Spinal cord (tissue), 10 donors: ENCODE data around the gene PDE11A. TPM values are rescaled to one million over a fixed set of nuclear protein-coding genes. Genes with fewer than 3 reads are reported as not detected.
A peak's percentile ranks its signal among the peaks of the same experiment; 100 is the strongest.

Experiments used
- DNase-seq, 6 donors: peaks; one replicate each; pipeline versions ENCODE4 v3.0.0 to v3.0.0-alpha.2; 2013 to 2015; ENCODE audit warnings: low spot score in 6 of 6, low read depth in 4 of 6
- H3K27ac ChIP-seq: one replicate; pipeline ENCODE4 v1.5.1; 2013; ENCODE audit warnings: low read depth, low read length, control low read depth
- H3K27me3 ChIP-seq: one replicate; pipeline ENCODE4 v1.6.1; 2013; ENCODE audit warnings: low read length; ENCODE audit not compliant: control insufficient read depth, insufficient read depth
- H3K36me3 ChIP-seq: one replicate; pipeline ENCODE4 v1.6.1; 2013; ENCODE audit warnings: low read length; ENCODE audit not compliant: control insufficient read depth, insufficient read depth
- H3K4me1 ChIP-seq: one replicate; pipeline ENCODE4 v1.6.1; 2013; ENCODE audit warnings: low read length; ENCODE audit not compliant: control insufficient read depth, insufficient read depth
- H3K4me3 ChIP-seq: one replicate; pipeline ENCODE4 v1.5.1; 2013; ENCODE audit warnings: low read depth, low read length, control low read depth
- H3K9me3 ChIP-seq: one replicate; pipeline ENCODE4 v1.6.1; 2013; ENCODE audit warnings: low read length; ENCODE audit not compliant: control insufficient read depth, insufficient read depth
- WGBS: methylation state at CpG from one replicate; pipeline ENCODE4 v1.1.5; 2013; ENCODE audit warnings: missing lambda C conversion rate; ENCODE audit not compliant: insufficient coverage; 5-methylcytosine and 5-hydroxymethylcytosine counted together
- polyA plus RNA-seq, 2 donors: library from polyadenylated mRNA; unstranded; fragments of 120-200 nt; gene quantifications; one replicate each; pipeline ENCODE4 v1.2.1, GENCODE V29; 2013; ENCODE audit not compliant: insufficient read length in 2 of 2
- total RNA-seq, 2 donors: library from RNA; depleted of rRNA in 1 of 2; stranded (reverse); fragments of 120-200 nt in 1 of 2; fragments of >200 nt in 1 of 2; gene quantifications; one replicate each; pipeline versions ENCODE4 v1.2.3 to v1.2.4, GENCODE V29; 2013 to 2014
- donor health status: healthy.

The PDE11A gene
- total and polyA plus RNA-seq, 4 donors, result 1.9 to 6.5 (median 2.1) TPM

GRCh38 chr2:177667626-177668025 lies 405.0 kb downstream of the PDE11A start:
- Histone ChIP-seq H3K36me3 (no peaks in the 10 kb centered on the region), H3K27me3 (no peaks in the 10 kb centered on the region), H3K9me3 (no peaks in the 10 kb centered on the region), H3K27ac (no peak overlapping the region), H3K4me1 (no peaks in the 10 kb centered on the region), H3K4me3 (no peak overlapping the region)
- DNase-seq, result no peak
- 0% methylated on average over 1 of the region's 1 CpG for WGBS

DNA sequence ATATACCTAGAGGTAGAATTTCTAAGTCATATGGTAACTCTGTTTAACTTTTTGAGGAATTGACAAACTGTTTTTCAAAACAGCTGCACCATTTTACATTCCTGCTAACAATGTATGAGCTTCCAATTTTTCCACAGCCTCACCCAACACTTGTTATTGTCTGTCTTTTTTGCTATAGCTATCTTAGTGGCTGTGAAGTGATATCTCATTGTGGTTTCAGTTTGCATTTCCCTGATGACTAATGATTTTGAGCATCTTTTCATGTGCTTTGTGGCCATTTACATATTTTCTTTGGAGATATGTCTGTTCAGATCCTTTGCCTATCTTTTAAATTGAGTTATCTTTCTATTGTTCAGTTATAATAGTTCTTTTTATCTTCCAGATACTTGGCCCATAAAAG lies 406.2 kb downstream of the PDE11A start:
- Histone ChIP-seq H3K36me3 (no peaks in the 10 kb centered on the region), H3K4me1 (no peaks in the 10 kb centered on the region), H3K27ac (no peak overlapping the region), H3K4me3 (no peak overlapping the region), H3K9me3 (no peaks in the 10 kb centered on the region), H3K27me3 (no peaks in the 10 kb centered on the region)
- DNase-seq, result no peak

- H3K4me3 ChIP-seq, result no peak overlapping the region
- H3K27ac ChIP-seq, result no peak overlapping the region
- H3K27me3 ChIP-seq, result no peaks in the 10 kb centered on the region
- WGBS, result no CpG with 5 or more reads among the region's 2 CpGs
- H3K9me3 ChIP-seq, result no peaks in the 10 kb centered on the region
- H3K4me1 ChIP-seq, result no peaks in the 10 kb centered on the region
- DNase-seq, result no peak
- no peaks in the 10 kb centered on the region for H3K36me3 ChIP-seq
Measured at GRCh38 chr2:177665948-177666347, 406.6 kb downstream of the PDE11A start.

DNA sequence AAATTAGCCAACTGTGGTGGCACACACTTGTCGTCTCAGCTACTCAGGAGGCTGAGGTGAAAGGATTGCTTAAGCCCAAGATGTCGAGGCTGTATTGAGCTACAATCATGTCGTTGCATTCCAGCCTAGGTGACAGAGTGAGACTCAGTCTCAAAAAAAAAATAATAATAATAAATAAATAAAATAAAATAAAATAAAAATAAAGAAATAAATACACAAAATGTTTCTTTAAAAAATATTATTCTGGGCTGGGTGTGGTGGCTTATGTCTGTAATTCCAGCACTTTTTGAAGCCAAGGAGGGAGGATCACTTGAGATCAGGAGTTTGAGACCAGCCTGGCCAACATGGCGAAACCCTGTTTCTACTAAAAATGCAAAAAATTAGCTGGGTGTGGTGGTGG lies 407.2 kb downstream of the PDE11A start:
- Histone ChIP-seq H3K9me3 (no peaks in the 10 kb centered on the region), H3K27ac (no peak overlapping the region), H3K4me1 (no peaks in the 10 kb centered on the region), H3K27me3 (no peaks in the 10 kb centered on the region), H3K36me3 (no peaks in the 10 kb centered on the region), H3K4me3 (no peak overlapping the region)
- WGBS, result no CpG with 5 or more reads among the region's 4 CpGs
- no peak for DNase-seq

DNA sequence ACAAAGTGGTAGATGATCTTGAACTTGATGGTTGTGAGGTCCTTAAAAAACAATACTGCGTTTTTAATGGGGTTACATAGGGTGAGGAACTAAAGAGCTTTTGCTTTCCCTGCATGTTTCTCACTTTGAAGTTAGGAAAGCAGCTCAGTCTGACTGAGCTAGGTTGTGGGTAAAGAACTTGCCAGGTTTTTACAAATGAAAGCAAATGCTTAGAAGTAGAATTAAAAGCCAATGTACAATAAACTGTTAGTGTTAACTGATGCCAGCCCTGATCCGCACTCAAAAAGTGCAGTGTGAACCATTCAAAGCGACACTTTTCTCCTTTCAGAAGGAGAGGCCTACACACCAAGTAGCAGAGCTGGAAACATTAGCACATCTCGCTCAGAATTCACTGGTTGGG lies 409.7 kb downstream of the PDE11A start:
- H3K4me3 ChIP-seq, result no peak overlapping the region
- no peak overlapping the region for H3K27ac ChIP-seq
- no peaks in the 10 kb centered on the region for H3K36me3 ChIP-seq
- H3K27me3 ChIP-seq, result no peaks in the 10 kb centered on the region
- no peaks in the 10 kb centered on the region for H3K4me1 ChIP-seq
- H3K9me3 ChIP-seq, result no peaks in the 10 kb centered on the region
- peak in 2 of 6 donors; percentile 69 to 80 for DNase-seq
- WGBS, result 25% methylated on average over 4 of the region's 4 CpGs

DNA sequence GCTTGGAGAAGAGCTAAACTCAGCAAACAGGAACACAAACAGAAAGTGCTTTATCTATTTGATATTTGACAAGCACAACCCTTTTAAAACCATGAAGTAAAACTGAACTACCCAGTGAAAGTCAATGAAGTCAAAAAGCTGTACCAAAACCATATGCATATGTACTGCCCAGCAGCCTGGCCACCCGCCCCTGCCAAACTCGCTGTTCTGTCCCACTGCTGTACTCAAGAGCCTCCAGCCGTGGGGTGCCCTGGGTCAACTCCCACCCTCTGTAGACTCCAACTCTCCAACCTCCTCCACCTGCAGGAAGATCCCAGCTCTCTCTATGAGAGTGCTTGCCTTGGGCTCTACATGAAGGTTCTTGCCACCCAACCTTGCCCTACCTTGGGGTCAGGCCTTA lies 411.8 kb downstream of the PDE11A start:
- H3K36me3 ChIP-seq, result no peaks in the 10 kb centered on the region
- 51% methylated on average over 3 of the region's 3 CpGs for WGBS
- H3K4me3 ChIP-seq, result no peak overlapping the region

DNA sequence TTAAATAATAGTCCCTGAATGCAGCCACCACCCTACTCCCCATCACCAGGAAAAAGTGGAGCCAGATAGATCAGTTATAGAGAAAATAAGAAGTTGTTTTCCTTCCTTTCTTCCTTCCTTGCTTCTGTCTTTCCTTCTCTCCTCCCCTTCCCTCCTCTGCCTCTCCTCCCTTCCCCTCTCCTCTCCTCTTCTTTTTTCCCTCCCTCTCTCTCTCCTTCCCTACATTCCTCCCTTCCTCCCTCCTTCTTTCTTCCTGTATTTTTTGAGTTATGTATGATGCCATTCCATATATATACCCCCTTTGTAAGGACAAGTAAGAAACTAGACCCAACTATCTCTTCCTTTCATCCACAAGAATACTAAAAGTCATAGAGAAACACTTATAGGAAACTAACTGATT lies 414.3 kb downstream of the PDE11A start:
- no peak overlapping the region for H3K27ac ChIP-seq
- DNase-seq, result no peak
- H3K27me3 ChIP-seq, result no peaks in the 10 kb centered on the region
- no peaks in the 10 kb centered on the region for H3K4me1 ChIP-seq
- H3K36me3 ChIP-seq, result no peaks in the 10 kb centered on the region
- H3K9me3 ChIP-seq, result no peaks in the 10 kb centered on the region
- H3K4me3 ChIP-seq, result no peak overlapping the region

More for the DNA sequence above, 411.8 kb downstream of the PDE11A start:
- H3K4me1 ChIP-seq, result no peaks in the 10 kb centered on the region
- no peak overlapping the region for H3K27ac ChIP-seq
- no peaks in the 10 kb centered on the region for H3K9me3 ChIP-seq
- no peaks in the 10 kb centered on the region for H3K27me3 ChIP-seq
- no peak for DNase-seq

GRCh38 chr2:177651833-177652232 lies 420.7 kb downstream of the PDE11A start:
- peak in 2 of 6 donors; percentile 48 to 91 for DNase-seq
- peaks cover 7% of the 10 kb centered on the region for H3K4me1 ChIP-seq
- no peak overlapping the region for H3K4me3 ChIP-seq
- H3K9me3 ChIP-seq, result no peaks in the 10 kb centered on the region
- H3K36me3 ChIP-seq, result no peaks in the 10 kb centered on the region
- WGBS, result 13% methylated on average over 6 of the region's 7 CpGs
- no peaks in the 10 kb centered on the region for H3K27me3 ChIP-seq
- H3K27ac ChIP-seq, result no peak overlapping the region

DNA sequence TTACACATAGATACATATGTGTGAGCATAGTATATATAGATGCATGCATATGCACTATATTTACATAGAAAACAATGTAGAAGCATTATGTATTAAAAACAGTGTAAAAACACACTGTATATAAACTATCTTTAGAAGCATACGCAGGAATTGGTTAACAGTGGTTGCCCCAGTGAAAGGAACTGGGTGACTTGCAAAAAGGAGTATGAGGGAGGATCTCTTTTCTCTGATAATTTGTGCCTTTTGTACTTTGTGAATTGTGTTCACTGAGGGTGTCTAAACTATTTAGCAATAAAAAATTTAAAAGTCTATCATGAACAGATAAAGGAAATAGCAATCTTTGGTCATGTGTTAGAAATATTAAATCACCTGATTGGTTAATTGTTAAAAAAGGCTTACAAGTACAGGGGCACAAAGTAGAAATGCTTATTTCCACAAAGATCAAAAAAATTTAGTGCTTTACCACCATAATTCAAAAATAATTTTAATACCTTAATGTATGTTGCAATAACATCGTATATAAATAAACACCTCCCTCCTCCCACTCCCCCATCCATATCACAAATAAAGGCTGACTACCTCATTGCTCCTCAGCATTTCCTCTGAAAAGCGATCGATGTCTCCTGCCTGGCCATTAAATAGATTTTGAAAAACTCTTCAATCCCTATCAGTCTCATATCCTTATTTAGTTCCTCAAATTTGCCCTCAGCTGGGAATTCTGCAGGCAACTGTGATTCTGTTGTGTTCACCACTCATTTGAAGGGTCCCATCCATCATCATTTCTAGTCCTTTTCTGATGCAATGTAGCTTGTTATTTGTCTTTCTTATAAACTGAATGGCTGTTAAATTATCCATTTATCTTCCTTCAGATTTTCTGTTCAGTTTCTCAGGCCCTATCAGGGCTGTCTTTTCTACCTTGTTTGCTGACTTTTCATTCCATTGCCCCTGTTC lies 422.7 kb downstream of the PDE11A start:
- Histone ChIP-seq H3K36me3 (no peaks in the 10 kb centered on the region), H3K9me3 (no peaks in the 10 kb centered on the region), H3K27me3 (no peaks in the 10 kb centered on the region), H3K4me3 (no peak overlapping the region), H3K4me1 (peaks cover 7% of the 10 kb centered on the region), H3K27ac (no peak overlapping the region)
- no peak for DNase-seq
- 65% methylated on average over 2 of the region's 4 CpGs for whole genome bisulfite sequencing

DNA sequence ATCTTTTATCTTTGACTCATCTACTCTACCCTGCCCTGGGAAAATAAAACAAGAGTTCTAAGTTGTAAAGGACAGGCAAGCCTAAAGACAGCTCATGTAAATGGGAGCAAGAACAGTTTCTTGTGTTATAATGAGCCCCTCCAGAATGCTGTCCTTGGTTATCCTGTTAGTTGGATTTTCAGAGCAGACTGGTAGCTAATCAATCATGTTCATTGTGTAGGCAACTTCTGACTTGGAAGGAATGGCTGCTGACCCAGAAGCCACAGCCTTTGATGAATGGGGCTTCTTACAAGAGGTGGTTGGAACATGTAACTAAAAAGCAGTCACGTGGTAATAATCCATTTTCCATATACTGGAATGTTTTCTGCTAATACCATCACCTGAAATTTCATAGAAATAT lies 425.8 kb downstream of the PDE11A start:
- no peak for DNase-seq
- H3K36me3 ChIP-seq, result no peaks in the 10 kb centered on the region
- H3K4me1 ChIP-seq, result peaks cover under 1% of the 10 kb centered on the region
- no CpG with 5 or more reads among the region's 1 CpG for WGBS
- no peak overlapping the region for H3K4me3 ChIP-seq
- no peaks in the 10 kb centered on the region for H3K9me3 ChIP-seq
- H3K27me3 ChIP-seq, result no peaks in the 10 kb centered on the region
- no peak overlapping the region for H3K27ac ChIP-seq
